ENCODE measurements around the gene BPIFB1. TPM values are rescaled to one million over a fixed set of nuclear protein-coding genes. Genes with fewer than 3 reads are reported as not detected.

Gene BPIFB1
- total RNA-seq, 2 experiments from 2014 or later = not detected

- H3K4me3 Mint-ChIP-seq = no peak overlapping the region
- H3K9me3 Mint-ChIP-seq = no peaks in the 10 kb centered on the region
- H3K27me3 Mint-ChIP-seq = peaks cover 9% of the 10 kb centered on the region
- no peak overlapping the region for H3K27ac Mint-ChIP-seq
- no peak for DNase-seq
- H3K4me1 Mint-ChIP-seq = no peaks in the 10 kb centered on the region
- no peaks in the 10 kb centered on the region for H3K36me3 Mint-ChIP-seq
Observed at GRCh38 chr20:33301192-33301930, 18.3 kb downstream of the BPIFB1 start.

GRCh38 chr20:33303595-33303994, 20.6 kb downstream of the BPIFB1 start:
- Mint-ChIP-seq H3K27ac (no peak overlapping the region), H3K4me3 (no peak overlapping the region), H3K9me3 (no peaks in the 10 kb centered on the region), H3K4me1 (no peaks in the 10 kb centered on the region), H3K36me3 (no peaks in the 10 kb centered on the region), H3K27me3 (peaks cover 2% of the 10 kb centered on the region)
- DNase-seq = no peak

- no peaks in the 10 kb centered on the region for H3K36me3 Mint-ChIP-seq
- DNase-seq = no peak
- H3K4me1 Mint-ChIP-seq = no peaks in the 10 kb centered on the region
- no peak overlapping the region for H3K4me3 Mint-ChIP-seq
- H3K27ac Mint-ChIP-seq = no peak overlapping the region
- no peaks in the 10 kb centered on the region for H3K9me3 Mint-ChIP-seq
- no peaks in the 10 kb centered on the region for H3K27me3 Mint-ChIP-seq
Observed at GRCh38 chr20:33304046-33304445, 21.0 kb downstream of the BPIFB1 start.

- DNase-seq = no peak
- H3K27me3 Mint-ChIP-seq = no peaks in the 10 kb centered on the region
- H3K27ac Mint-ChIP-seq = no peak overlapping the region
- H3K4me1 Mint-ChIP-seq = no peaks in the 10 kb centered on the region
- no peak overlapping the region for H3K4me3 Mint-ChIP-seq
- no peaks in the 10 kb centered on the region for H3K36me3 Mint-ChIP-seq
- no peaks in the 10 kb centered on the region for H3K9me3 Mint-ChIP-seq
Observed at GRCh38 chr20:33305589-33306057, 22.6 kb downstream of the BPIFB1 start.

- no peaks in the 10 kb centered on the region for H3K9me3 Mint-ChIP-seq
- no peaks in the 10 kb centered on the region for H3K4me1 Mint-ChIP-seq
- H3K27ac Mint-ChIP-seq = no peak overlapping the region
- no peak overlapping the region for H3K4me3 Mint-ChIP-seq
- no peaks in the 10 kb centered on the region for H3K27me3 Mint-ChIP-seq
- no peaks in the 10 kb centered on the region for H3K36me3 Mint-ChIP-seq
- DNase-seq = no peak
Observed at GRCh38 chr20:33306228-33306627, 23.2 kb downstream of the BPIFB1 start.

GRCh38 chr20:33306807-33307206, 23.8 kb downstream of the BPIFB1 start:
- Mint-ChIP-seq H3K4me1 (no peaks in the 10 kb centered on the region), H3K27me3 (no peaks in the 10 kb centered on the region), H3K27ac (no peak overlapping the region), H3K36me3 (no peaks in the 10 kb centered on the region), H3K9me3 (no peaks in the 10 kb centered on the region), H3K4me3 (no peak overlapping the region)
- no peak for DNase-seq

- Mint-ChIP-seq H3K36me3 (no peaks in the 10 kb centered on the region), H3K9me3 (no peaks in the 10 kb centered on the region), H3K27me3 (no peaks in the 10 kb centered on the region), H3K4me1 (no peaks in the 10 kb centered on the region), H3K4me3 (no peak overlapping the region), H3K27ac (no peak overlapping the region)
- DNase-seq = no peak
Observed at GRCh38 chr20:33308668-33309067, 25.7 kb downstream of the BPIFB1 start.

- Mint-ChIP-seq H3K9me3 (no peaks in the 10 kb centered on the region), H3K27ac (no peak overlapping the region), H3K4me3 (no peak overlapping the region), H3K4me1 (no peaks in the 10 kb centered on the region), H3K27me3 (no peaks in the 10 kb centered on the region), H3K36me3 (no peaks in the 10 kb centered on the region)
- DNase-seq = no peak
Observed at GRCh38 chr20:33309631-33310030, 26.6 kb downstream of the BPIFB1 start.

- Mint-ChIP-seq H3K27ac (no peak overlapping the region), H3K27me3 (no peaks in the 10 kb centered on the region), H3K9me3 (no peaks in the 10 kb centered on the region), H3K4me3 (no peak overlapping the region), H3K4me1 (no peaks in the 10 kb centered on the region), H3K36me3 (no peaks in the 10 kb centered on the region)
- no peak for DNase-seq
Observed at GRCh38 chr20:33310327-33310899, 27.4 kb downstream of the BPIFB1 start.

- DNase-seq = no peak
- no peaks in the 10 kb centered on the region for H3K27me3 Mint-ChIP-seq
- H3K9me3 Mint-ChIP-seq = no peaks in the 10 kb centered on the region
- H3K4me1 Mint-ChIP-seq = no peaks in the 10 kb centered on the region
- no peak overlapping the region for H3K4me3 Mint-ChIP-seq
- H3K27ac Mint-ChIP-seq = no peak overlapping the region
- H3K36me3 Mint-ChIP-seq = no peaks in the 10 kb centered on the region
Observed at GRCh38 chr20:33311011-33311410, 28.0 kb downstream of the BPIFB1 start.

- no peak for DNase-seq
- no peak overlapping the region for H3K27ac Mint-ChIP-seq
- H3K4me3 Mint-ChIP-seq = no peak overlapping the region
- H3K36me3 Mint-ChIP-seq = no peaks in the 10 kb centered on the region
- no peaks in the 10 kb centered on the region for H3K4me1 Mint-ChIP-seq
- H3K9me3 Mint-ChIP-seq = no peaks in the 10 kb centered on the region
- no peaks in the 10 kb centered on the region for H3K27me3 Mint-ChIP-seq
Observed at GRCh38 chr20:33311996-33312395, 29.0 kb downstream of the BPIFB1 start.

- no peaks in the 10 kb centered on the region for H3K4me1 Mint-ChIP-seq
- no peak overlapping the region for H3K4me3 Mint-ChIP-seq
- DNase-seq = no peak
- no peaks in the 10 kb centered on the region for H3K36me3 Mint-ChIP-seq
- no peaks in the 10 kb centered on the region for H3K9me3 Mint-ChIP-seq
- no peak overlapping the region for H3K27ac Mint-ChIP-seq
- no peaks in the 10 kb centered on the region for H3K27me3 Mint-ChIP-seq
Observed at GRCh38 chr20:33312583-33312982, 29.6 kb downstream of the BPIFB1 start.

- H3K4me1 Mint-ChIP-seq = no peaks in the 10 kb centered on the region
- DNase-seq = no peak
- H3K27ac Mint-ChIP-seq = no peak overlapping the region
- no peaks in the 10 kb centered on the region for H3K27me3 Mint-ChIP-seq
- H3K9me3 Mint-ChIP-seq = no peaks in the 10 kb centered on the region
- H3K4me3 Mint-ChIP-seq = no peak overlapping the region
- H3K36me3 Mint-ChIP-seq = no peaks in the 10 kb centered on the region
Observed at GRCh38 chr20:33313686-33314314, 30.8 kb downstream of the BPIFB1 start.

GRCh38 chr20:33316343-33316742, 33.3 kb downstream of the BPIFB1 start:
- DNase-seq = no peak
- Mint-ChIP-seq H3K4me3 (no peak overlapping the region), H3K9me3 (no peaks in the 10 kb centered on the region), H3K27me3 (no peaks in the 10 kb centered on the region), H3K4me1 (no peaks in the 10 kb centered on the region), H3K36me3 (no peaks in the 10 kb centered on the region), H3K27ac (no peak overlapping the region)

GRCh38 chr20:33316958-33317357, 33.9 kb downstream of the BPIFB1 start:
- Mint-ChIP-seq H3K27me3 (no peaks in the 10 kb centered on the region), H3K9me3 (no peaks in the 10 kb centered on the region), H3K27ac (no peak overlapping the region), H3K36me3 (no peaks in the 10 kb centered on the region), H3K4me1 (no peaks in the 10 kb centered on the region), H3K4me3 (no peak overlapping the region)
- DNase-seq = no peak
